Fibroblast of skin of left quadriceps (primary cell): ENCODE results near the gene ZNF512.
"Not testable (repeated sequence)": the region's sequence is repeated elsewhere in the genome, so short reads cannot be mapped to it uniquely, and the experiment has no call there.

Experiments
- DNase-seq, 2 experiments: peaks; one replicate each; pipeline ENCODE4 v3.0.0-alpha.2; 2013; ENCODE audit warnings: low read depth in 2 of 2

The ZNF512 gene

GRCh38 chr2:27582695-27583389 is at the start of gene ZNF512:
TSS of gene ZNF512 (plus strand) at chr2:27583042. CDS start at chr2:27583113, 71 bp downstream.
- DNase-seq, result peak; percentile 87 to 88

GRCh38 chr2:27537287-27537686 is 45.6 kb upstream of the ZNF512 start:
- DNase-seq, result no peak

GRCh38 chr2:27538839-27539450 is 43.9 kb upstream of the ZNF512 start:
- not testable (repeated sequence) for DNase-seq

GRCh38 chr2:27539649-27540048 is 43.2 kb upstream of the ZNF512 start:
- DNase-seq, result not testable (repeated sequence)

GRCh38 chr2:27544143-27544821 is 38.6 kb upstream of the ZNF512 start:
- DNase-seq, result no peak

- DNase-seq, result peak in 1 of 2 experiments; percentile 3
Observed at GRCh38 chr2:27545348-27546141, 37.3 kb upstream of the ZNF512 start.

GRCh38 chr2:27549303-27549702 is 33.5 kb upstream of the ZNF512 start:
- no peak for DNase-seq

GRCh38 chr2:27551514-27551913 is 31.3 kb upstream of the ZNF512 start:
- DNase-seq, result no peak

- DNase-seq, result no peak
Observed at GRCh38 chr2:27552941-27553340, 29.9 kb upstream of the ZNF512 start.

GRCh38 chr2:27554451-27554850 is 28.4 kb upstream of the ZNF512 start:
- not testable (repeated sequence) for DNase-seq

GRCh38 chr2:27559228-27559627 is 23.6 kb upstream of the ZNF512 start:
- DNase-seq, result no peak

GRCh38 chr2:27561060-27561459 is 21.8 kb upstream of the ZNF512 start:
- no peak for DNase-seq

- DNase-seq, result peak in 1 of 2 experiments; percentile 21
Observed at GRCh38 chr2:27566628-27567027, 16.2 kb upstream of the ZNF512 start.

- DNase-seq, result no peak
Observed at GRCh38 chr2:27569398-27569797, 13.4 kb upstream of the ZNF512 start.

GRCh38 chr2:27571197-27571596 is 11.6 kb upstream of the ZNF512 start:
- DNase-seq, result no peak

GRCh38 chr2:27571681-27572080 is 11.2 kb upstream of the ZNF512 start:
- DNase-seq, result no peak

GRCh38 chr2:27572439-27572838 is 10.4 kb upstream of the ZNF512 start:
- no peak for DNase-seq

- DNase-seq, result no peak
Observed at GRCh38 chr2:27572998-27573429, 9.8 kb upstream of the ZNF512 start.

GRCh38 chr2:27573452-27573851 is 9.4 kb upstream of the ZNF512 start:
- DNase-seq, result no peak

GRCh38 chr2:27581417-27582128 is 1.3 kb upstream of the ZNF512 start:
- DNase-seq, result no peak

GRCh38 chr2:27582129-27582694 is 630 bp upstream of the ZNF512 start:
- DNase-seq, result no peak
